HEK293T (cell line): ENCODE measurements around the gene SNU13.

Experiments
- CTCF ChIA-PET: fragments of 350-600 bp; formaldehyde crosslinking; extraction: SDS; loops from one replicate; lab custom pipeline; 2021; ENCODE audit warnings: antibody characterized with exemption, inconsistent platforms; lab: Yijun Ruan, JAX
- POLR2A ChIA-PET: fragments of 350-600 bp; formaldehyde crosslinking; extraction: SDS; loops from one replicate; lab custom pipeline; 2020; ENCODE audit warnings: antibody characterized with exemption, inconsistent platforms; lab: Yijun Ruan, JAX
- DNase-seq: peaks from one replicate; pipeline ENCODE4 v3.0.0; 2012; ENCODE audit warnings: mixed read lengths; ENCODE audit errors: extremely low spot score
- ARNT ChIP-seq: fragments of 450-650 bp; IDR thresholded peaks from 2 replicates; pipeline ENCODE4 v1.6.1; 2017; ENCODE audit warnings: mild to moderate bottlenecking
- BHLHE40 ChIP-seq: fragments of 450-650 bp; IDR thresholded peaks from 2 replicates; pipeline ENCODE4 v1.6.1; 2016; ENCODE audit warnings: mild to moderate bottlenecking, moderate library complexity, borderline replicate concordance
- CTBP1 ChIP-seq: fragments of 450-650 bp; IDR thresholded peaks from 2 replicates; pipeline ENCODE4 v1.6.1; 2016; ENCODE audit warnings: borderline replicate concordance
- ELF4 ChIP-seq: fragments of 450-650 bp; IDR thresholded peaks from 2 replicates; pipeline ENCODE4 v1.6.1; 2017; ENCODE audit warnings: antibody characterized with exemption
- FOXA1 ChIP-seq: fragments of 450-650 bp; IDR thresholded peaks from 2 replicates; pipeline ENCODE4 v1.6.1; 2016; ENCODE audit warnings: mild to moderate bottlenecking
- FOXK2 ChIP-seq: fragments of 450-650 bp; IDR thresholded peaks from 2 replicates; pipeline ENCODE4 v1.6.1; 2016; ENCODE audit warnings: mild to moderate bottlenecking
- FOXM1 ChIP-seq: fragments of 450-650 bp; IDR thresholded peaks from 2 replicates; pipeline ENCODE4 v1.6.1; 2017; ENCODE audit warnings: mild to moderate bottlenecking, borderline replicate concordance
- HDGF ChIP-seq: fragments of 450-650 bp; IDR thresholded peaks from 2 replicates; pipeline ENCODE4 v1.6.1; 2017; ENCODE audit warnings: antibody characterized with exemption, borderline replicate concordance
- L3MBTL2 ChIP-seq: fragments of 450-650 bp; conservative IDR thresholded peaks from 2 replicates; pipeline ENCODE4 v1.6.1; 2016; ENCODE audit warnings: mild to moderate bottlenecking
- LEF1 ChIP-seq: fragments of 450-650 bp; IDR thresholded peaks from 2 replicates; pipeline ENCODE4 v1.6.1; 2017; ENCODE audit warnings: mild to moderate bottlenecking, borderline replicate concordance
- NFRKB ChIP-seq: fragments of 450-650 bp; IDR thresholded peaks from 2 replicates; pipeline ENCODE4 v1.6.1; 2016; ENCODE audit warnings: mild to moderate bottlenecking, moderate library complexity
- PKNOX1 ChIP-seq: fragments of 450-650 bp; IDR thresholded peaks from 2 replicates; pipeline ENCODE4 v1.6.1; 2016
- SP1 ChIP-seq: fragments of 450-650 bp; IDR thresholded peaks from 2 replicates; pipeline ENCODE4 v1.6.1; 2017
- SUZ12 ChIP-seq: fragments of 450-650 bp; IDR thresholded peaks from 2 replicates; pipeline ENCODE4 v1.6.1; 2016; ENCODE audit warnings: mild to moderate bottlenecking
- TARDBP ChIP-seq: fragments of 450-650 bp; IDR thresholded peaks from 2 replicates; pipeline ENCODE4 v1.6.1; 2016
- ZNF384 ChIP-seq: fragments of 450-650 bp; IDR thresholded peaks from 2 replicates; pipeline ENCODE4 v1.6.1; 2016

SNU13 gene

GRCh38 chr22:41657709-41658108, 31.0 kb downstream of the SNU13 start:
- CTCF ChIA-PET = interaction anchor here (1.3 kb wide), 1 partner anchor 9 kb away, joined by 4 read pairs; no protein-coding TSS in a partner anchor
- DNase-seq = no peak
- POLR2A ChIA-PET = interaction anchor here (3.2 to 5.3 kb wide), 2 partner anchors 9 to 36 kb away, joined by 11 to 15 read pairs; partner anchors contain the start of genes DESI1 and XRCC6
- no peak for TF ChIP-seq BHLHE40
- no peak for TF ChIP-seq SUZ12
- no peak for TF ChIP-seq ARNT
- TF ChIP-seq FOXM1 = no peak
- TF ChIP-seq SP1 = no peak
- TF ChIP-seq ELF4 = no peak
- no peak for TF ChIP-seq FOXK2
- no peak for TF ChIP-seq CTBP1
- no peak for TF ChIP-seq NFRKB
- TF ChIP-seq LEF1 = no peak
- TF ChIP-seq ZNF384 = no peak

GRCh38 chr22:41656556-41656955, 32.1 kb downstream of the SNU13 start:
- no peak for DNase-seq
- CTCF ChIA-PET = interaction anchor here (1.3 kb wide), 1 partner anchor 11 kb away, joined by 4 read pairs; no protein-coding TSS in a partner anchor
- TF ChIP-seq PKNOX1 (no peak), CTBP1 (no peak), ZNF384 (no peak), SP1 (no peak), TARDBP (no peak), ARNT (no peak), L3MBTL2 (no peak)
- POLR2A ChIA-PET = interaction anchor here (3.2 to 5.3 kb wide), 2 partner anchors 11 to 35 kb away, joined by 11 to 15 read pairs; partner anchors contain the start of genes DESI1 and XRCC6

- DNase-seq = no peak
- ChIA-PET CTCF (interaction anchor here (0.9 to 1.0 kb wide), 2 partner anchors 13 to 271 kb away, joined by 3 to 4 read pairs; no protein-coding TSS in a partner anchor), POLR2A (interaction anchor here (1.0 to 1.4 kb wide), 3 partner anchors 12 to 33 kb away, joined by 4 to 5 read pairs (median 4); partner anchors contain the start of genes DESI1 and XRCC6)
- TF ChIP-seq ARNT (no peak), ZNF384 (no peak), SUZ12 (no peak), FOXA1 (no peak), NFRKB (no peak), FOXM1 (no peak)
Measured at GRCh38 chr22:41654322-41654721, 34.3 kb downstream of the SNU13 start.

- ChIA-PET CTCF (interaction anchor here (1.0 to 1.2 kb wide), 2 partner anchors 9 to 16 kb away, joined by 3 read pairs; no protein-coding TSS in a partner anchor), POLR2A (interaction anchor here (1.0 to 2.0 kb wide), 4 partner anchors 9 to 61 kb away, joined by 3 to 7 read pairs (median 4); partner anchors contain the start of genes DESI1, PMM1 and XRCC6)
- TF ChIP-seq NFRKB (no peak), PKNOX1 (no peak), ZNF384 (no peak), LEF1 (no peak), ARNT (no peak), SUZ12 (no peak), SP1 (no peak), HDGF (no peak), FOXM1 (no peak)
- no peak for DNase-seq
Measured at GRCh38 chr22:41650821-41651220, 37.8 kb downstream of the SNU13 start.

GRCh38 chr22:41650229-41650628, 38.4 kb downstream of the SNU13 start:
- CTCF ChIA-PET = interaction anchor here (1.0 to 1.2 kb wide), 2 partner anchors 10 to 17 kb away, joined by 3 read pairs; no protein-coding TSS in a partner anchor
- POLR2A ChIA-PET = interaction anchor here (2.0 kb wide), 1 partner anchor 17 kb away, joined by 4 read pairs; no protein-coding TSS in a partner anchor
- TF ChIP-seq NFRKB = no peak
- TF ChIP-seq FOXM1 = no peak
- DNase-seq = no peak

- no peak for DNase-seq
- POLR2A ChIA-PET = interaction anchor here (0.7 to 1.2 kb wide), 3 partner anchors 15 to 27 kb away, joined by 3 read pairs; partner anchors contain the start of gene XRCC6
- CTCF ChIA-PET = no interaction called here
- TF ChIP-seq SUZ12 (no peak), FOXA1 (no peak), ELF4 (no peak), FOXK2 (no peak), PKNOX1 (no peak), BHLHE40 (no peak), ZNF384 (no peak), HDGF (no peak), ARNT (no peak), NFRKB (no peak), TARDBP (no peak), FOXM1 (no peak), L3MBTL2 (no peak)
Measured at GRCh38 chr22:41648432-41648831, 40.2 kb downstream of the SNU13 start.

GRCh38 chr22:41647771-41648170, 40.9 kb downstream of the SNU13 start:
- TF ChIP-seq BHLHE40 = no peak
- ChIA-PET POLR2A (no interaction called here), CTCF (no interaction called here)
- DNase-seq = no peak
